Stimulated activated CD8-positive, alpha-beta memory T cell treated with anti-CD3 and anti-CD28 coated beads, Interleukin-12 subunit alpha, Interleukin-12 subunit beta, amount 100 ng/mL, for 24 hours (primary cell): ENCODE data around the gene PPAN.

Experiments
- DNase-seq: peaks from one replicate; pipeline ENCODE4 v3.0.0-alpha.2; 2020; ENCODE audit errors: extremely low read depth

The PPAN gene

DNA sequence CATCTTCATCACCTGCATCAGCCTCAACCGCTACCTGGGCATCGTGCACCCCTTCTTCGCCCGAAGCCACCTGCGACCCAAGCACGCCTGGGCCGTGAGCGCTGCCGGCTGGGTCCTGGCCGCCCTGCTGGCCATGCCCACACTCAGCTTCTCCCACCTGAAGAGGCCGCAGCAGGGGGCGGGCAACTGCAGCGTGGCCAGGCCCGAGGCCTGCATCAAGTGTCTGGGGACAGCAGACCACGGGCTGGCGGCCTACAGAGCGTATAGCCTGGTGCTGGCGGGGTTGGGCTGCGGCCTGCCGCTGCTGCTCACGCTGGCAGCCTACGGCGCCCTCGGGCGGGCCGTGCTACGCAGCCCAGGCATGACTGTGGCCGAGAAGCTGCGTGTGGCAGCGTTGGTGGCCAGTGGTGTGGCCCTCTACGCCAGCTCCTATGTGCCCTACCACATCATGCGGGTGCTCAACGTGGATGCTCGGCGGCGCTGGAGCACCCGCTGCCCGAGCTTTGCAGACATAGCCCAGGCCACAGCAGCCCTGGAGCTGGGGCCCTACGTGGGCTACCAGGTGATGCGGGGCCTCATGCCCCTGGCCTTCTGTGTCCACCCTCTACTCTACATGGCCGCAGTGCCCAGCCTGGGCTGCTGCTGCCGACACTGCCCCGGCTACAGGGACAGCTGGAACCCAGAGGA is 7.9 kb downstream of the PPAN start:
- no peak for DNase-seq

DNA sequence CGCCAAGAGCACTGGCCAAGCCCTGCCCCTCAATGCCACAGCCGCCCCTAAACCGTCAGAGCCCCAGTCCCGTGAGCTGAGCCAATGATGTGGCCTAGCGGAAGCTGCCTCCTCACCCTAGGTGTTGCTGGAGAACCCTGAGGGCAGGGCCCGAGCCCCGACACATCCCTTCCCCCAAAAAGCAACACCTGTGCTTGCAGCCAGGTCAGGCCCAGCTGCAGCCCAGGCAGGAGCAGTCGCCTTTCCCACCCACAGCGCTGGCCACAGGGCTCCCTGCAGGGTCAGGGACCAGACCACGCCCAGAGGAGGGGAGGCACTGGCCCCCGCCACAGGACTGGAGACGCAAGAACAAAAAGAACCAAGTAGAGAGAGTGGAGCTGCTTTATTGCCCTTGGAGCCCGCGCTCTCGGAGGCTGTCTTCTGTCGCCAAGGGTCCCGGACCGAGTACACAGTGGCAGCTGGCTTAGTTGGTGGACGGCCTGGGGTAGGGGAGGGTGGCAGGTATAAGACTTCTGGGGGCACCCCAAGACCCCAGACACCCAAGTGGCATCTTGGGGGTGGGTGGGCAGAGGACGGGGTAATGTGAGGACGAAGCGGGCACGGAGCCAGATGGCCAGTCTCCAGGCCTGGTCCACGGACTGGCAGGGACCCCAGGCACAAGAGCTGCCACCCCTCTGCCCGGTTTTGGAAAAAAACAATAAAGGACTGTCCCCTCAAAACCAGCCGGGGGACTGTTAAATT is 8.7 kb downstream of the PPAN start:
- DNase-seq: no peak

DNA sequence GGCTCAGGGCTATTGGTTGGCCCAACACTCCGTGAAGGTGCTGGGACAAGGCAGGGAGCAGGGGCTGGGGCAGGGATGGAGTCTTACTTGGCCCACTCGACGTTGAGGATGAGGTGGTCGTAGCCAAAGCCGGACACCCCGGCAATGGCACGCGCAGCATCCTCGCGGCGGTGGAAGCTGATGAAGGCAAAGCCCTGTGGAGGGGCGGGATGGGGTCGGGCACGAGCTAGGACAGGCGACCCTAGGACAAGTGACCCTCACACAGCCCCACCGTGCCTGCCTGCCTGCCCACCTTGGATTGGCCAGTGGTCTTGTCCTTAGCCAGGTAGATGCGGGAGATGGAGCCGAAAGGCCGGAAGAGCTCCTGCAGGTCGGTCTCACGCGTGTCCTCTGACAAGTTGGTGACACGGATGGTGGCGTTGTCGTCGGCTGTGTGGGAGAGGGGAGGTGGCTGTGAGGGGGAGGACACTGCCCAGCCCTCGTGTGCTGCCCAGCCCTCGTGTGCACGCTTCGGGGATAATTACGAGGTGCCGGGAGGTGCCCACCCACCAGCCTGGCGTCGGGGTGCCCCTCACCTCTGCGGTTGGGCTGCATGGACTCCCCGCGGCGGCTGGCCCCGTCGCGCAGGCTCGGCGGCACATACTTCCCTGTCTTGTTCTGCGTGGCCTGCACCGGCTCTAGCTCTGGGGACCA is 9.4 kb downstream of the PPAN start:
- DNase-seq: no peak

DNA sequence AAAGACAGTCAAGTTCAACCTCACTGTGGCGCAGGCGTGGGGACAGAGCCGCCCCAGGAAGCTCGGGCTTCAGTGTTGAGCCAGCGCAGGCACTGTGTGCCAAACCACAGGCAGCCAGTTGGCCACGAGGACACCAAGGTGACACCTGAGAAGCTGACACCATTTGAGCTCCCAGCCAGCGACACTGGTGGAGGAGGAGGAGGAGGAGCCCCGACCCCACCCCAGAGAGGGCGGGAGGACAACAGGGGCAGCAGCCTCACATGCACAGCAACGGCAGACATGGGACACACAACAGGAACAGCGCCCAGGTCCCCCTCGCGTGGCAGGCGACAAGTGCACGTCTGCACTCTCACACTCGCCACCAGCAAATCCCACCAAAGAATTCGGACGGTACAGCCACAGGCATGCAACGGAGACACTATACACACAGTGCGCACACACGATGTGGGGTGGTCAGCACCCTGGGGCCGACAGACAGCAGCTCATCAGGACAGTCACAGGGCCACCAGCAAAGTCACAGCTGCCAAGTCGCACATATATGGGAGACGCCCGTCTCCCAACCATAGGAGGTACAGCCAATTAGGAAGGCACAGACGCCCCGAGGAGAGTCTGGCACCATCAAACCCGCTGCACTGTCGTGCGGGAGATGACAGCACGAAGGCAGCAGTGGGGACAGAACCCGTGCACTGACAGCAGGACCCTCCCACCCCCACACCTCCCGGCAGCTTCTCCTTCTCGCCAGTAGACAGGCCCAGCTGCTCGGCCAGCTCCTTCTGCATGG is 10.1 kb downstream of the PPAN start:
- no peak for DNase-seq

DNA sequence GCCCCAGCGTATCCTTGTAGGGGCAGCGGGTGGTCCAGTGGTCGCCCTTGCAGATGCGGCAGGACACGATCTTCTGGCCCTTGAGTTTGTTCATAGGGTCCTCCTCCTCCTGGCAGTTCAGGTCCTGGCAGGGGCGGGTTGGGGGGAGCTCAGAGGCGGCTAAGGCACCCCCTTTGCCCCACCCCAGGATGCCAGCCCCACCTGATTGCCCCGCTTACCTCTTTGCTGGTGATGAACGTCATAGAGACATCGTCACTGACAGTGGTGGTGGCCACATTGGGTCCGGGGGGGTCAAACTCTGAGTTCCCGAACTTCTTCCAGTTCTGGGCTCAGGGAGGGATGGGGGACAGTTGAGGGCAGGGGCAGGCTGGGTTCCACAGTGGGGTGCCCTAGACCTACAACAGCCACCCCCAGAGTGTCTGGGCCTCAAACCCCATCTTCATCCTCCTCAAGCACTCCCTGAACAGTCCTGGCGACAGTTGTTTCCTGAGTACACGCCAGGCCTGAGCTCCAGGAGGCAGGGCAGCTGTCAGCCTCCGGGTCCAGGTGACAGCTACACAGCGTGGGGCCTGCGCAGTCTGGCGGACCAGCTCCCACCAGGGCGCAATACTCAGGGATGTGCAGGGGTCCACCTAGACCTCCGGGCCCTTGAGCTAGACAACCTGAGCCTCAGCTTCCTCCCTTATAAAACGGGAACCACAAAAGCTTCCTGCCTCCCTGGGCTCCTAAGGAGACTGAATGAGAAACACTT is 10.9 kb downstream of the PPAN start:
- no peak for DNase-seq

DNA sequence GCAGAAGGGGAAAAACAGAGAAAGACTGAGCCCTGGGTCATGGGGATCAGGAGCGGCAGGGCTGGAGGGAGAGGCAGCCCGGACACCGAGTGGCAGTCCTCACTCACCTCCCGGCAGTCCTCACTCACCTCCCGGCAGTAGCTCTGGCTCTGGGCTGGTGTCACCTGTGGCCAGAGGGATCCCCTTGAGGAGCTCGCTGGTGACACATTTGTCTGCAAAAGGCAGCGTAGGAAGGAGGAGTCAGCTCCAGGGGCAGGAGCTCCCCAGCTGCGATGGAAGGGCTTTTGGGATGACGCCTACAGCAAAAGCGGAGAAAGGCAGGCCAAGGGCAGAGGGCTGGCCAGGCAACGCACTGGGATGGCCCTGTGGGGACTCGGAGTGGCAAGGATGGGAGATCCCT is 12.8 kb downstream of the PPAN start:
- DNase-seq: no peak

DNA sequence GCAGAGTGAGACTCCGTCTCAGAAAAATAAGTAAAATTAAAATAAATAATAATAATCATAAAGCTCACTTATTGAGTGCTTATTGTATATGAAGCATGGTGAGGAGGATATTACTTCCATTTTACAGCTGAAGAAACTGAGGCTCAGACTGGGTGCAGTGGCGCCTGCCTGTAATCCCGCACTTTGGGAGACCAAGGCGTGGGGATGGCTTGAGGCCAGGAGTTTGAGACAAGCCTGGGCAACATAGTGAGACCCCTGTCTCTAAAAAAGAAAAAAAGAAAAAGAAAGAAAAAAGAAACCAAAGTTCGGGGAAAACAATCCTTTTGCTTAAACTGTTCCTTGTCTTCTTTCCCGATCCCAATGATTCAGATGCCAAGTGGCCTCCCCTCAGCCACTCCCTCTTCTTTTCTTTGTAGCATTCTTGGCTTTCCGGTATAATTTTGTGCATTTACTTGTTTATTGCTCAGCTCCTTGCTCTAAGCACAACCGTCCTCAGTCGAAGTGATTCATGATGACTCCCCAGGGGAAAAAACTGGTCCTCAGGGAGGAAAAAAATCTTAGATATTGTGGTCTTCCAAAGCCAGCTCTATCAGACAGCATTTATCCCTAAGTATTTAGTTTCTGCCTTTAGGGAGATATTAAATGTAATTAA is 14.5 kb downstream of the PPAN start:
- no peak for DNase-seq

DNA sequence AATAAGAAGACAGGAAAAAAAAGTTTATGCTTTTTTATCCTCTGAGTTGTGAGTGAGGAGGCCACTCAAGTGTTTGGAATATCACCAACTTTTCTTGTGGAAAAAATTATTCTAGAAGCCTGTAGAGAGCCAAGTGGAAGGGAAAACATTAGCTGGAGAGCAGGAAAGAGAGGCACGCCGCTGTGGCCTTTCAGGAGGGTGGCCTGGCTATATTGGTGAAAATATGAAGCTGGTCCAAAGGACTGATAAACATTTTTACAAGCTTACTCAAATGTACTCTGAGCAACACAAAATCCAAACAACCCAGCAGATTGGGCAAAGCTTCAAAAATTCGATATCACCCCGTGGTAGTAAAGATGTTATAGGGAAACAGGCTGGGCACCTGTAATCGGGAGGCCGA is 15.9 kb downstream of the PPAN start:
- no peak for DNase-seq

DNA sequence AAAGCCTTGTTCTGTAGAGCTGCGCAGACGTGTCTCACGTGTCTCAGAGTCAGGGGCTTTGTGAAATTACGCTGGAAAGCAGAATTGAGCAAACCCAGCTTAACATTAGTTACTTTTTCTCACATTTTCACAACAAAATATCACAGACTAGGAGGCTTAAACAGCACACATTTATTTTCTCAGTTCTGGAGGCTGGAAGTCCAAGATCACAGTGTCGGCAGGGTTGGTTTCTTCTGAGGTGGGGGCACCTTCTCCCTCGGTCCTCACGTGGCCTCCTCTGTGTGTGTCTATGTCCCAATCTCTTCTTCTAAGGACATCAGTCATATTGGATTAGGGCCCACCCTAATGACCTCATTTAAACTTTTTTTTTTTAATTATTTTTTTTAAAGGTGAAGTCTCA is 18.3 kb downstream of the PPAN start:
- no peak for DNase-seq

DNA sequence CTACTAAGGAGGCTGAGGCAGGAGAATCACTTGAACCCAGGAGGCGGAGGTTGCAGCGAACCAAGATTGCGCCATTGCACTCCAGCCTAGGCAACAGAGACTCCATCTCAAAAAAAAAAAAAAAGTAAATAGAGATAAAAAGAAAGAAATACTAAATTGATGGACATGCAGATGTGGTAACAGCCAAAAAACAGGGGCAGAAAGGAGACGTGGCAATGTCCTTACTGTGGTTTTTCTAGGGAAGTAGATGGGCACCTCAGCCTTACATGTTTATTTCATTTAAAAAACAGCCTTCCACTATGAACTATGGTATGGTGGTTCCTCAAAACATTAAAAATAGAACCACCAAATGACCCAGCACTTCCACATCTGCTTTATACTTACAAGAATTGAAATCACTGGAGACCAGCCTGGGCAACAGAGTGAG is 20.1 kb downstream of the PPAN start:
- DNase-seq: no peak

DNA sequence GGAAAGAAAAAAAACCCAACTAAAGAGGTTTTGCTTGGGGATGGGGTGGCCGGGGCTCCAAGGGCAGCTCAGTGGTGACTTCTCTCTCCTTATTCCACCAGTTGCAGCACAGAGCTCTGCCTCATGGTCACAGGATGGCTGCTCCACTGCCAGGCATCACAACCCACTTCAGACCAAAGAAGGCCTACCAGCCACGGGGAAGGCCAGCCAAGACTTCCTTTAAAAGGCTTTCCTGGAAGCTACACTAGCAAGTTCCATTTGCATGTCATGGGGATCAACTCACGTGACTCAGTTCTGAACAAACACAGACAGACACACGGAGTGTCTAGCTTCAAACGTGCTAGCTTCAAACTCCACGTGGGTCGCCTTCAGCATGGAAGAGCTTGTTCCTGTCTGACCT is 26.7 kb downstream of the PPAN start:
- no peak for DNase-seq

DNA sequence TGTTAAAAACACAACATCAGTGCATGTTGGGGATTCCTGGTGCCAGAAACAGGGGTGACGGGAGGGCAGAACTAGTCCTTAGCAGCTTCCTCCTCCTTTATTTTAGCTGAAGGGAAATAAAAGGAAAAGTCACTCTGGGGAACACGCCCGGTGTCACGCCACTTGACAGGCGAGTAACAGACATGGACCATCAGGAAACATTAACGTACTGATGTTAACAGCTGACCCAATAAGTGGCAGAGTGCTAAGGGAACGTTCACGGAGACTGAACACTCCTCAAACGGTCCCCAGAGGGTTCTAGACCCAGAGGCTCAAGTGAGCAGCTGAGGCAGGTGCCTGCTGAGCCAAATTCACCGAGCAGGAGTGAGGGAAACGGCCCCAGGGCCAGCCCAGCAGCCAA is 27.4 kb downstream of the PPAN start:
- DNase-seq: no peak

DNA sequence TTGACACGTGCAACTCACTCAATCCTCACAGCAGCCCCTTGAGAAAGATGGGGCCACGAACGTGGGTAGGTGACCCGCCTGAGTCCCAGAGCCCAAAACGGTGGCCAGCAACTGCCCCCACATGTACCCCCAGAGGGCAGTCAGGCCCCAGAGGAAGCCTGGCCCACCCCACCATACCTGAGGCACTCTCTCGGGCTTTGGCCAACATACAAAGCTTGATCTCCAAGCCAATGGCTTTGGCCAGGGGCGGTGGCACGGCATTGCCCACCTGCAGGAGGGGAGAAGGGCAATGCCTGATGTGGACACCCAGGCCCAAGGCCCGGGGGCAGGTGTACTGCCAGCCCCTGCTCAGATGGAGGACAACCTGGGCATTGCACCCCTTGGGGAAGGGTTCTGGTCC is 27.9 kb downstream of the PPAN start:
- no peak for DNase-seq

DNA sequence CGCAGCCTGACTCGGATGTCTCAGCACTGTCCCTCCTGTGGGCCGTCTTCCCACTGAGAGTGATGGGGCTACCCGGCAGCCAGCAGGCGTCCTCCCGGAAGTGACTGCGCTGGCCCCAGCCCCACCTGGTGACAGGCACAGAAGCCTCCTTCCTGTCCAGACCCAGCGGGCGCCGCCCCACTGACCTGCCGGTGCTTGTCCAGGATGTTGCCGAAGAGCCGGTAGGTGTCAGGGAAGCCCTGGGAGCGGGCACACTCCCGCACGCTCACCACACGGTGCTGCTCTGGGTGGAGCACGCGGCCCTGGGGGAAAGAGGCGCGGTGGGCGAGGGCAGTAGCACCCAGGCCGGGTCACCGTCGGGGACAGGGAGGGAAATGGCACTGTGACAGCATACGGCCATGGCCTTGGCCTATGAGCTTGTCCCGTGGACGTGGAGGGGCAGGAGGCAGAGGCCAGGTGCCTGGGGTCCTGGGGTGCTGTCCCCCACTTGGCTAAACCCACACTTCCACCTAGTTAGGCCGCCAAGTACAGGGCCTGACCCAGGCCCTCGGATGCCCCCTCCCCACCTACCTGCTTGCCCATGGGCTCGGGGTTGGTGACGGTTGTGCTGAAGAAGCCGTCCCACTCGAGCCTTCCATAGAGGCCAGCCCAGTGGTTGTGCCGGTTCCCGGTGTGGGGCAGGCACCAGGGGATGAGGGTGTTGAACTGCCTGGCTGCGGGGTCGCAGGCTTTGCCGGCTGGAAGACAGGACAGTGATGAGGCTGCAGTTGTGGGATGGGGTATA is 29.6 kb downstream of the PPAN start:
- no peak for DNase-seq

DNA sequence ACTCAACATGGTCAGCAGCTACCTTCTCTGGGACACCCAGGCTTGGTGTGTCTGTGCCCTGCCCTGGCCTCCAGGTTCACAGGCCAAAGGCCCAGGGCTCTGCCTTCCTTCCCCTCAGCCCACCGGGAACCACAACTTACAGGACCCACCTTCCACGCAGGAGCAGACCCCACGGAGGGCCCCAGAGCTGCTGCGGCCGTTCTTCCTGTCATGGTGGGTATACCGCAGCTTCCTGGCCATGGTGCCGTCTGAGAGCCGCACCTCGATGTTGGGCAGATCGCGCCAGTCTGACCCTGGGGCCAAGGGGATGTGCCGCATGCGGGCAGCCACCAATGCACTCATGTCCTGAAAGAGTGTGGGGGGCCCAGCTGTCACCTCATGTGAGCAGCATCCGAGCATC is 30.8 kb downstream of the PPAN start:
- DNase-seq: no peak

DNA sequence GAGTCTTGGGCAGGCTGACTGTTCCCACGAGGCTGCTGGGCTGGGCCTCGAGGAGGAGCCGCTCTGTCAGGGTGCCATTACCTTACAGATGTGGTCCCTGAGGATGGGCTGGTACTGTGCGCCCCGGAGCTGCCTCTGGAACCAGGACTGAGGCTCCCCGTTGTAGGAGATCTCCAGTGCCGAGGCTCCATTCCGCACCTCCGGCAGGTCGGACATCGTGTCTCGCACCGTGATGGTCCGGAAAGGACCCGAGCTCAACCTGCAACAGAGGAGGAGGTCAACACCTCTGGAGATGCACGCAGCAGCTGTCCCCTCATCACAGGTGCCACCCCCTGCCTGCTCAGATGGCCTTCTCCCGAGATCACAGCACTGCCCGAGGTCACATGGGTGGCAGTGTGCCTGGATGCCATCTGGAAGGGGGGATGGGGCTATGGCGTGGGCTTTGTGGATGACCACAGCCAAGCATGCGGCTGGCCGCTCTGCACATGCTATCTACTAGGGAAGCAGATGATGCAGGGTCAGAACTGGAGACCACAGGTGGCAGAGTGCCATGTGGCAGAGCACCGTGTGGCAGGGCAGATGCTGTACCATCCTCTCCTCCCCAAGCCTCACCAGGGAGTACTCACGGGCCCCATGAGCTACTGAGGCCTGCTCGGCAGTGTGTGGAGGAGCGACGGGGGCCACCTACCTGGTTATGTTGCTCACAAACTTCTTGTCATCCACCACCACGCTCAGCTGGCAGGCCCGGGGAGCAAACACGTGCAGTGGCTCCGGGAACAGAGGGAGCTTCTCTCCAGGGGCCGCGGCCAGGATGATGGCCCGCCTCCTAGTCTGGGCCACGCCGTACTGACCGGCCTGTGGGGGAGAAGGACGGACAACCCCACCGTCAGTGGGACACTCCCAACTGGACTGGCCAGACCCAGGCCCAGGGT is 31.9 kb downstream of the PPAN start:
- no peak for DNase-seq

DNA sequence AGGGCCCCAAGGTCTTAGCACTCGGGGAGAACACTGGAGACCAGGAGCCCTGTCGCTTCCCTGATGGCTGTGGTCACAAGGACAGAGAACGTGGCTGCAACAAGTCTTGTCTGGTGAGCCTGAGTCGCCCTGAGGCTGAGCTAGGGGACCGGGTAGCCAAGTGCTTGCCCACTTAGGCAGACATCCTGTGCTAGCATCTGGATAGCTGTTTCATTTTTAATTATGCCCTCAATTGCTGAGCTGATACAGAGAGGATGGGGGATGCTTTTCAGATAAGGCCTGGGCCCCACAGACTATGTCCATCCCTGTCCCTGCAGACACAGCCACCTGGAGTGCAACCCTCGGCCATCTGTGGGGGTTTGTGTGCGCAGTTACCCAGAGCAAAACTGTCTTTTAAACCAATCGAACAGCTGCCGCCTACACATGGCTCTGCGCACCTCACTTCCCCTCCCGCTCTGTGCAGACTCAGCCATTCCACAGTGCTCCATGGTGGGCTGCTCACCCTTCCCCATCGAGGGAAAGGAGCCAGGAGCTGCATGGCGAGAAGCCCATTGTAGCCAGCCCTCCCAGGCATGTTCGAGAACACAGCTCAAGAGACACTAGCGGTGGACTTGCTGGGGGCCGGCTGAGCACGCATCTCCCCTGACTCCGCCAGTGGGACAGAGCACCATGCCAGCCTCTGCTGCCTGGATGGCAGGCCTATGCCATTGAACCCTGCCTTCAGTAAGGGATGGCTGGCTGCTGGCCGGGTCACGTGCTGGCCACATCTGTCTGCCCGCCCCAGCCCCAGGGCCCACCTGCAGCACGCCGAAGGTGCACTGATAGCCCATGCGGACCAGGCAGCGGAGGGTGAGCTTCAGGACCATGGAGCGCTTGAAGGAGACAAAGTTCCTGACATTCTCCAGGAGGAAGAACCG is 33.0 kb downstream of the PPAN start:
- no peak for DNase-seq

DNA sequence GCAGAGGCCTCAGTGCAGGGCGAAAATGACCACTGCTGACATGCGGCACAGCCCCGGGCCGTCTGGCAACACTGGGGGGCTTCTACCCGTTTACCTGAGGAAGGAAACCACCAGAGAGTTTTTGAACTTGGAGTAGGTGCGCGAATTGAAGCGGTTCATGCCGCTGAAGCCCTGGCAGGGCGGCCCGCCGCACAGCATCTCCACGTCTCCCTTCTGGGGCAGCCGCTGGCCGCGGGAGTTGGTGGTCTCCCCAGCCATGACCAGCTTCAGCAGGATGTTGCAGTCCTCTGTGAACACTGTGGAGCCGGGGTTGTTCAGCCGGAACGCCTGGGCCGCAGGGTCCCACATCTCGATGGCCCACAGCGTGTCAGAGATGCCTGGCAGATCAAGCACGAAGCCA is 33.8 kb downstream of the PPAN start:
- no peak for DNase-seq
